ENCODE results near the gene FNDC3A. TPM values are rescaled to one million over a fixed set of nuclear protein-coding genes. Genes with fewer than 3 reads are reported as not detected.

Gene FNDC3A
- total and polyA plus RNA-seq, 9 of the 15 experiments (the other 6 are each of a cell fraction or from before 2014, with no cell fraction given), result 4.1 to 22.0 (median 13.5) TPM

DNA sequence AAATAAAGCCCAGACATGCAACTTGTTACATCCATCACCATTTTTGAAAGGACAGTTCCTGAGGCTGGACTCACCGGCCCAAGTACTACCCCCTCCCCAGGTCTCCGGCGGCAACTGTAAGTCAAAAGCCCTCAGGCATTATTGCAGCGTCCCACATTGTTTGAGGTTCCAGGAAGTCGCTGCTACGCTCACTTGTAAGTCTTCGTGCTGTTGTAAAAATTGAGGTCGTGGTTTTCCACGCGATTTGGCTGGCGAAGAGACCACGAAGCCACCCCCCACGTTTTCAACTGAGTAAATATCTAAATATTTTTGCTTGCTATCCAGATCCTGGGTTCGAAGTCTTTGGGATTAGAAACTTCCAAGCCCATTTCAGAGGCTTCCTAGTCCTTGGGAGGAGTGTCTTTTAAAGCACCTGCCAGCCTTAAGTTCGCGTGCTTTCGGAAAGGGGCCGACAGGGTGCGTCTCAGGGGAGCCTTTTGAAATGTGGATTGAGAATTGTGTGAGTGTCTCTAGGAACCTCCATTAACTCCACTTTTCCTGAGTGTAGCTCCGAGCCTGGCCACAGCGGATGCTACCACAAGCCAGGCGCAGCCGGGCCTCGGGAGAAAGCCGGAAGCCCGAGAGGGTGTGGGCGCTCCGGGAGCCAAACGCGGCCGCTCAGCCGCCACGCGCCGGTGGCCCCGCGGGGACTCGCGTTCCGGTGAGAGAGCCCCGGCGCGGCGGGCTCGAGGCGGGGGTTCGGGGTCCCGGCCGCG lies 434 bp upstream of the FNDC3A start (continued):
- TF ChIP-seq, protein P1, sequence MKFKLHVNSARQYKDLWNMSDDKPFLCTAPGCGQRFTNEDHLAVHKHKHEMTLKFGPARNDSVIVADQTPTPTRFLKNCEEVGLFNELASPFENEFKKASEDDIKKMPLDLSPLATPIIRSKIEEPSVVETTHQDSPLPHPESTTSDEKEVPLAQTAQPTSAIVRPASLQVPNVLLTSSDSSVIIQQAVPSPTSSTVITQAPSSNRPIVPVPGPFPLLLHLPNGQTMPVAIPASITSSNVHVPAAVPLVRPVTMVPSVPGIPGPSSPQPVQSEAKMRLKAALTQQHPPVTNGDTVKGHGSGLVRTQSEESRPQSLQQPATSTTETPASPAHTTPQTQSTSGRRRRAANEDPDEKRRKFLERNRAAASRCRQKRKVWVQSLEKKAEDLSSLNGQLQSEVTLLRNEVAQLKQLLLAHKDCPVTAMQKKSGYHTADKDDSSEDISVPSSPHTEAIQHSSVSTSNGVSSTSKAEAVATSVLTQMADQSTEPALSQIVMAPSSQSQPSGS (CRISPR knock-in tag; IDR thresholded peaks at IDR 0.05), result no peak
- TF ChIP-seq BRD4 (IDR thresholded peaks at IDR 0.05) (no peak), SNRNP70 (optimal IDR thresholded peaks at IDR 0.05; ENCODE audit: low read depth, low read length) (no peak), SOX6 (IDR thresholded peaks at IDR 0.05) (no peak), RBM22 (IDR thresholded peaks at IDR 0.05; ENCODE audit: low read depth, low read length, poor library complexity, severe bottlenecking) (no peak)
- TF ChIP-seq, protein P2, sequence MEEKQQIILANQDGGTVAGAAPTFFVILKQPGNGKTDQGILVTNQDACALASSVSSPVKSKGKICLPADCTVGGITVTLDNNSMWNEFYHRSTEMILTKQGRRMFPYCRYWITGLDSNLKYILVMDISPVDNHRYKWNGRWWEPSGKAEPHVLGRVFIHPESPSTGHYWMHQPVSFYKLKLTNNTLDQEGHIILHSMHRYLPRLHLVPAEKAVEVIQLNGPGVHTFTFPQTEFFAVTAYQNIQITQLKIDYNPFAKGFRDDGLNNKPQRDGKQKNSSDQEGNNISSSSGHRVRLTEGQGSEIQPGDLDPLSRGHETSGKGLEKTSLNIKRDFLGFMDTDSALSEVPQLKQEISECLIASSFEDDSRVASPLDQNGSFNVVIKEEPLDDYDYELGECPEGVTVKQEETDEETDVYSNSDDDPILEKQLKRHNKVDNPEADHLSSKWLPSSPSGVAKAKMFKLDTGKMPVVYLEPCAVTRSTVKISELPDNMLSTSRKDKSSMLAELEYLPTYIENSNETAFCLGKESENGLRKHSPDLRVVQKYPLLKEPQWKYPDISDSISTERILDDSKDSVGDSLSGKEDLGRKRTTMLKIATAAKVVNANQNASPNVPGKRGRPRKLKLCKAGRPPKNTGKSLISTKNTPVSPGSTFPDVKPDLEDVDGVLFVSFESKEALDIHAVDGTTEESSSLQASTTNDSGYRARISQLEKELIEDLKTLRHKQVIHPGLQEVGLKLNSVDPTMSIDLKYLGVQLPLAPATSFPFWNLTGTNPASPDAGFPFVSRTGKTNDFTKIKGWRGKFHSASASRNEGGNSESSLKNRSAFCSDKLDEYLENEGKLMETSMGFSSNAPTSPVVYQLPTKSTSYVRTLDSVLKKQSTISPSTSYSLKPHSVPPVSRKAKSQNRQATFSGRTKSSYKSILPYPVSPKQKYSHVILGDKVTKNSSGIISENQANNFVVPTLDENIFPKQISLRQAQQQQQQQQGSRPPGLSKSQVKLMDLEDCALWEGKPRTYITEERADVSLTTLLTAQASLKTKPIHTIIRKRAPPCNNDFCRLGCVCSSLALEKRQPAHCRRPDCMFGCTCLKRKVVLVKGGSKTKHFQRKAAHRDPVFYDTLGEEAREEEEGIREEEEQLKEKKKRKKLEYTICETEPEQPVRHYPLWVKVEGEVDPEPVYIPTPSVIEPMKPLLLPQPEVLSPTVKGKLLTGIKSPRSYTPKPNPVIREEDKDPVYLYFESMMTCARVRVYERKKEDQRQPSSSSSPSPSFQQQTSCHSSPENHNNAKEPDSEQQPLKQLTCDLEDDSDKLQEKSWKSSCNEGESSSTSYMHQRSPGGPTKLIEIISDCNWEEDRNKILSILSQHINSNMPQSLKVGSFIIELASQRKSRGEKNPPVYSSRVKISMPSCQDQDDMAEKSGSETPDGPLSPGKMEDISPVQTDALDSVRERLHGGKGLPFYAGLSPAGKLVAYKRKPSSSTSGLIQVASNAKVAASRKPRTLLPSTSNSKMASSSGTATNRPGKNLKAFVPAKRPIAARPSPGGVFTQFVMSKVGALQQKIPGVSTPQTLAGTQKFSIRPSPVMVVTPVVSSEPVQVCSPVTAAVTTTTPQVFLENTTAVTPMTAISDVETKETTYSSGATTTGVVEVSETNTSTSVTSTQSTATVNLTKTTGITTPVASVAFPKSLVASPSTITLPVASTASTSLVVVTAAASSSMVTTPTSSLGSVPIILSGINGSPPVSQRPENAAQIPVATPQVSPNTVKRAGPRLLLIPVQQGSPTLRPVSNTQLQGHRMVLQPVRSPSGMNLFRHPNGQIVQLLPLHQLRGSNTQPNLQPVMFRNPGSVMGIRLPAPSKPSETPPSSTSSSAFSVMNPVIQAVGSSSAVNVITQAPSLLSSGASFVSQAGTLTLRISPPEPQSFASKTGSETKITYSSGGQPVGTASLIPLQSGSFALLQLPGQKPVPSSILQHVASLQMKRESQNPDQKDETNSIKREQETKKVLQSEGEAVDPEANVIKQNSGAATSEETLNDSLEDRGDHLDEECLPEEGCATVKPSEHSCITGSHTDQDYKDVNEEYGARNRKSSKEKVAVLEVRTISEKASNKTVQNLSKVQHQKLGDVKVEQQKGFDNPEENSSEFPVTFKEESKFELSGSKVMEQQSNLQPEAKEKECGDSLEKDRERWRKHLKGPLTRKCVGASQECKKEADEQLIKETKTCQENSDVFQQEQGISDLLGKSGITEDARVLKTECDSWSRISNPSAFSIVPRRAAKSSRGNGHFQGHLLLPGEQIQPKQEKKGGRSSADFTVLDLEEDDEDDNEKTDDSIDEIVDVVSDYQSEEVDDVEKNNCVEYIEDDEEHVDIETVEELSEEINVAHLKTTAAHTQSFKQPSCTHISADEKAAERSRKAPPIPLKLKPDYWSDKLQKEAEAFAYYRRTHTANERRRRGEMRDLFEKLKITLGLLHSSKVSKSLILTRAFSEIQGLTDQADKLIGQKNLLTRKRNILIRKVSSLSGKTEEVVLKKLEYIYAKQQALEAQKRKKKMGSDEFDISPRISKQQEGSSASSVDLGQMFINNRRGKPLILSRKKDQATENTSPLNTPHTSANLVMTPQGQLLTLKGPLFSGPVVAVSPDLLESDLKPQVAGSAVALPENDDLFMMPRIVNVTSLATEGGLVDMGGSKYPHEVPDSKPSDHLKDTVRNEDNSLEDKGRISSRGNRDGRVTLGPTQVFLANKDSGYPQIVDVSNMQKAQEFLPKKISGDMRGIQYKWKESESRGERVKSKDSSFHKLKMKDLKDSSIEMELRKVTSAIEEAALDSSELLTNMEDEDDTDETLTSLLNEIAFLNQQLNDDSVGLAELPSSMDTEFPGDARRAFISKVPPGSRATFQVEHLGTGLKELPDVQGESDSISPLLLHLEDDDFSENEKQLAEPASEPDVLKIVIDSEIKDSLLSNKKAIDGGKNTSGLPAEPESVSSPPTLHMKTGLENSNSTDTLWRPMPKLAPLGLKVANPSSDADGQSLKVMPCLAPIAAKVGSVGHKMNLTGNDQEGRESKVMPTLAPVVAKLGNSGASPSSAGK (IDR thresholded peaks at IDR 0.05), result peak; percentile 88
- TF ChIP-seq, protein P3, sequence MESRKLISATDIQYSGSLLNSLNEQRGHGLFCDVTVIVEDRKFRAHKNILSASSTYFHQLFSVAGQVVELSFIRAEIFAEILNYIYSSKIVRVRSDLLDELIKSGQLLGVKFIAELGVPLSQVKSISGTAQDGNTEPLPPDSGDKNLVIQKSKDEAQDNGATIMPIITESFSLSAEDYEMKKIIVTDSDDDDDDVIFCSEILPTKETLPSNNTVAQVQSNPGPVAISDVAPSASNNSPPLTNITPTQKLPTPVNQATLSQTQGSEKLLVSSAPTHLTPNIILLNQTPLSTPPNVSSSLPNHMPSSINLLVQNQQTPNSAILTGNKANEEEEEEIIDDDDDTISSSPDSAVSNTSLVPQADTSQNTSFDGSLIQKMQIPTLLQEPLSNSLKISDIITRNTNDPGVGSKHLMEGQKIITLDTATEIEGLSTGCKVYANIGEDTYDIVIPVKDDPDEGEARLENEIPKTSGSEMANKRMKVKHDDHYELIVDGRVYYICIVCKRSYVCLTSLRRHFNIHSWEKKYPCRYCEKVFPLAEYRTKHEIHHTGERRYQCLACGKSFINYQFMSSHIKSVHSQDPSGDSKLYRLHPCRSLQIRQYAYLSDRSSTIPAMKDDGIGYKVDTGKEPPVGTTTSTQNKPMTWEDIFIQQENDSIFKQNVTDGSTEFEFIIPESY (CRISPR knock-in tag; IDR thresholded peaks at IDR 0.05), result no peak; the same call in 1 of the 2 replicates
- TF ChIP-seq, protein P4, sequence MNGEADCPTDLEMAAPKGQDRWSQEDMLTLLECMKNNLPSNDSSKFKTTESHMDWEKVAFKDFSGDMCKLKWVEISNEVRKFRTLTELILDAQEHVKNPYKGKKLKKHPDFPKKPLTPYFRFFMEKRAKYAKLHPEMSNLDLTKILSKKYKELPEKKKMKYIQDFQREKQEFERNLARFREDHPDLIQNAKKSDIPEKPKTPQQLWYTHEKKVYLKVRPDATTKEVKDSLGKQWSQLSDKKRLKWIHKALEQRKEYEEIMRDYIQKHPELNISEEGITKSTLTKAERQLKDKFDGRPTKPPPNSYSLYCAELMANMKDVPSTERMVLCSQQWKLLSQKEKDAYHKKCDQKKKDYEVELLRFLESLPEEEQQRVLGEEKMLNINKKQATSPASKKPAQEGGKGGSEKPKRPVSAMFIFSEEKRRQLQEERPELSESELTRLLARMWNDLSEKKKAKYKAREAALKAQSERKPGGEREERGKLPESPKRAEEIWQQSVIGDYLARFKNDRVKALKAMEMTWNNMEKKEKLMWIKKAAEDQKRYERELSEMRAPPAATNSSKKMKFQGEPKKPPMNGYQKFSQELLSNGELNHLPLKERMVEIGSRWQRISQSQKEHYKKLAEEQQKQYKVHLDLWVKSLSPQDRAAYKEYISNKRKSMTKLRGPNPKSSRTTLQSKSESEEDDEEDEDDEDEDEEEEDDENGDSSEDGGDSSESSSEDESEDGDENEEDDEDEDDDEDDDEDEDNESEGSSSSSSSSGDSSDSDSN (IDR thresholded peaks at IDR 0.05; ENCODE audit: borderline replicate concordance in 1 of 2, low read depth in 2 of 2, low read length in 2 of 2), result peak in 1 of 2 experiments; percentile 33; a peak in 1 of 4 replicates
